GM23248 (cell line): ENCODE data around the gene ARHGDIB.

Experiments
- EZH2 ChIP-seq: fragments of 200-600 bp; sonication (generic); IDR thresholded peaks from 2 replicates; pipeline ENCODE4 v1.6.1; 2018; ENCODE audit warnings: antibody characterized with exemption, mild to moderate bottlenecking; ENCODE audit not compliant: insufficient read depth, poor library complexity, severe bottlenecking
- EZH2phosphoT487 ChIP-seq: fragments of 200-600 bp; sonication (generic); IDR thresholded peaks from 2 replicates; pipeline ENCODE4 v1.6.1; 2018; ENCODE audit warnings: antibody characterized with exemption, moderate library complexity, mild to moderate bottlenecking, low read depth; ENCODE audit not compliant: insufficient read depth

- TF ChIP-seq EZH2 (no peak), EZH2phosphoT487 (no peak)
Measured at GRCh38 chr12:14927267-14927666, 34.1 kb downstream of the ARHGDIB start.
